Measurements from ENCODE around the gene ENTPD6.
A peak's percentile ranks its signal among the peaks of the same experiment; 100 is the strongest.

ENTPD6 gene

GRCh38 chr20:25245461-25245860 is 49.9 kb downstream of the ENTPD6 start:
- DNase-seq: no peak

GRCh38 chr20:25246182-25246999 is 50.9 kb downstream of the ENTPD6 start:
- DNase-seq: no peak

- DNase-seq: peak; percentile 26
Observed at GRCh38 chr20:25247000-25247517, 51.5 kb downstream of the ENTPD6 start.

- no peak for DNase-seq
Observed at GRCh38 chr20:25247518-25247955, 52.0 kb downstream of the ENTPD6 start.

- peak; percentile 20 for DNase-seq
Observed at GRCh38 chr20:25247956-25248785, 52.7 kb downstream of the ENTPD6 start, which contains the start of gene PYGB. TSS of gene PYGB (plus strand) at chr20:25248085. CDS start at chr20:25248179, 94 bp downstream.

GRCh38 chr20:25248786-25249172 is 53.3 kb downstream of the ENTPD6 start:
- DNase-seq: no peak

- DNase-seq: no peak
Observed at GRCh38 chr20:25249198-25249931, 53.9 kb downstream of the ENTPD6 start.

- DNase-seq: no peak
Observed at GRCh38 chr20:25250508-25250907, 55.0 kb downstream of the ENTPD6 start.

GRCh38 chr20:25251019-25251418 is 55.5 kb downstream of the ENTPD6 start:
- no peak for DNase-seq

- DNase-seq: no peak
Observed at GRCh38 chr20:25251558-25251957, 56.0 kb downstream of the ENTPD6 start.

GRCh38 chr20:25252230-25252651 is 56.7 kb downstream of the ENTPD6 start:
- no peak for DNase-seq

GRCh38 chr20:25252686-25253421 is 57.3 kb downstream of the ENTPD6 start:
- DNase-seq: no peak

- DNase-seq: no peak
Observed at GRCh38 chr20:25253606-25254275, 58.2 kb downstream of the ENTPD6 start.

GRCh38 chr20:25254571-25254970 is 59.1 kb downstream of the ENTPD6 start:
- DNase-seq: no peak

- DNase-seq: no peak
Observed at GRCh38 chr20:25254986-25255680, 59.6 kb downstream of the ENTPD6 start.

GRCh38 chr20:25256226-25256859 is 60.8 kb downstream of the ENTPD6 start:
- DNase-seq: no peak

GRCh38 chr20:25257130-25257529 is 61.6 kb downstream of the ENTPD6 start:
- DNase-seq: no peak

- no peak for DNase-seq
Observed at GRCh38 chr20:25257756-25258475, 62.4 kb downstream of the ENTPD6 start.

GRCh38 chr20:25258476-25258805 is 62.9 kb downstream of the ENTPD6 start:
- DNase-seq: no peak

- no peak for DNase-seq
Observed at GRCh38 chr20:25258828-25259227, 63.3 kb downstream of the ENTPD6 start.
